C4-2B (cell line): Measurements from ENCODE around the gene NUDT7.

Source experiments
- ZFX ChIP-seq: fragments of 450-650 bp; IDR thresholded peaks from 2 replicates; pipeline ENCODE4 v1.6.1; 2017
- TF ChIP-seq, protein P1 (sequence below): fragments of 450-650 bp; conservative IDR thresholded peaks from 2 replicates; pipeline ENCODE4 v1.5.1; 2017; ENCODE audit warnings: mild to moderate bottlenecking

DNA sequence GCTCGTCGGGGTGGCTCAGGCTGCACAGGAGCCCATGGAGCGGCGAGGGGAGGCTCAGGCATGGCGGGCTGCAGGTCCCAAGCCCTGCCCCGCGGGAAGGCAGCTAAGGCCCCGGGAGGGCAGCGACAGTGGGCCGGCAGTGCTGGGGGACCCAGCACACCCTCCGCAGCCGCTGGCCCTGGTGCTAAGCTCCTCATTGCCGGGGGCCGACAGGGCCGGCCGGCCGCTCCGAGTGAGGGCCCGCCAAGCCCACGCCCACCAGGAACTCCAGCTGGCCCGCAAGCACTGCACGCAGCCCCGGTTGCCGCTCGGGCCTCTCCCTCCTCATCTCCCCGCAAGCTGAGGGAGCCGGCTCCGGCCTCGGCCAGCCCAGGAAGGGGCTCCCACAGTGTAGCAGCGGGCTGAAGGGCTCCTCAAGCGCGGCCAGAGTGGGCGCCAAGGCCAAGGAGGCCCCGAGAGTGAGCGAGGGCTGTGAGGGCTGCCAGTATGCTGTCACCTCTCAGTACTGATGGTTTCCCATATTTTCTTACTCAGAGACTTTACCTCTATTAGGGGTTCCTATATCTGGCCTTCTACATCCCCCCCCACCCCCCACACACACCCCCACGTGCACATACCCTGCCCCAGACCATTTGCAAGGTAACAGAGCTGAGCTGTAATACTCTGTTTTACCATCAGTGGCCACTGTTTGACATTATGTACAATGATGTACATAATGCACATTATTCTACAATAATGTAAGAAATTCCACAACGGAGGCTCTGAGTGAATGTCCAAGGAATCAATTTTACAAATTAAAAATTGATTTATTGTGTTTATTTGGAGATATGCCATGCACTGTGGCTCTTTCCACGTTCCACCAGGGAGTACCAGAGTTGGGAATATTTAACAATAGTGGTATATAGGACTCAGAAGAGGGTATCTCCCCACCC lies 62.4 kb downstream of the NUDT7 start:
- TF ChIP-seq, protein P1, sequence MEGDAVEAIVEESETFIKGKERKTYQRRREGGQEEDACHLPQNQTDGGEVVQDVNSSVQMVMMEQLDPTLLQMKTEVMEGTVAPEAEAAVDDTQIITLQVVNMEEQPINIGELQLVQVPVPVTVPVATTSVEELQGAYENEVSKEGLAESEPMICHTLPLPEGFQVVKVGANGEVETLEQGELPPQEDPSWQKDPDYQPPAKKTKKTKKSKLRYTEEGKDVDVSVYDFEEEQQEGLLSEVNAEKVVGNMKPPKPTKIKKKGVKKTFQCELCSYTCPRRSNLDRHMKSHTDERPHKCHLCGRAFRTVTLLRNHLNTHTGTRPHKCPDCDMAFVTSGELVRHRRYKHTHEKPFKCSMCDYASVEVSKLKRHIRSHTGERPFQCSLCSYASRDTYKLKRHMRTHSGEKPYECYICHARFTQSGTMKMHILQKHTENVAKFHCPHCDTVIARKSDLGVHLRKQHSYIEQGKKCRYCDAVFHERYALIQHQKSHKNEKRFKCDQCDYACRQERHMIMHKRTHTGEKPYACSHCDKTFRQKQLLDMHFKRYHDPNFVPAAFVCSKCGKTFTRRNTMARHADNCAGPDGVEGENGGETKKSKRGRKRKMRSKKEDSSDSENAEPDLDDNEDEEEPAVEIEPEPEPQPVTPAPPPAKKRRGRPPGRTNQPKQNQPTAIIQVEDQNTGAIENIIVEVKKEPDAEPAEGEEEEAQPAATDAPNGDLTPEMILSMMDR, result peak; percentile 50
- TF ChIP-seq ZFX, result no peak
